ENCODE measurements around the gene MEGF8.

- TF ChIP-seq CTCF (IDR thresholded peaks at IDR 0.05; ENCODE audit: insufficient read depth, low read length, poor library complexity, severe bottlenecking): no peak
- no peak for TF ChIP-seq EZH2phosphoT487 (conservative IDR thresholded peaks at IDR 0.05; ENCODE audit: low read length)
These were observed 86.8 kb downstream of the MEGF8 start for GRCh38 chr19:42412227-42412626.
